ENCODE data around the gene IFNA10.
"Not testable (repeated sequence)": the region's sequence is repeated elsewhere in the genome, so short reads cannot be mapped to it uniquely, and the experiment has no call there.

The IFNA10 gene

GRCh38 chr9:21194867-21195776 is 11.8 kb downstream of the IFNA10 start:
- DNase-seq (ENCODE audit: low read depth, low spot score): not testable (repeated sequence)

- DNase-seq (ENCODE audit: low read depth, low spot score): not testable (repeated sequence)
Observed at GRCh38 chr9:21187487-21187886, 19.5 kb downstream of the IFNA10 start, which contains the start of gene IFNA4. Gene IFNA4 (minus strand): TSS chr9:21187587. CDS start chr9:21187531, 56 bp downstream.

- not testable (repeated sequence) for DNase-seq (ENCODE audit: low read depth, low spot score)
Observed at GRCh38 chr9:21182810-21183736, 23.9 kb downstream of the IFNA10 start.

GRCh38 chr9:21174671-21175070 is 32.3 kb downstream of the IFNA10 start:
- no peak for DNase-seq (ENCODE audit: low read depth, low spot score)

- no peak for DNase-seq (ENCODE audit: low read depth, low spot score)
Observed at GRCh38 chr9:21172156-21172555, 34.8 kb downstream of the IFNA10 start.

GRCh38 chr9:21171351-21171750 is 35.6 kb downstream of the IFNA10 start:
- no peak for DNase-seq (ENCODE audit: low read depth, low spot score)

- not testable (repeated sequence) for DNase-seq (ENCODE audit: low read depth, low spot score)
Observed at GRCh38 chr9:21166560-21166959, 40.4 kb downstream of the IFNA10 start, which contains the start of gene IFNA21. Gene IFNA21 (minus strand): TSS chr9:21166660. CDS start chr9:21166612, 48 bp downstream.

- no peak for DNase-seq (ENCODE audit: low read depth, low spot score)
Observed at GRCh38 chr9:21165516-21165915, 41.4 kb downstream of the IFNA10 start.

GRCh38 chr9:21160178-21160577 is 46.8 kb downstream of the IFNA10 start:
- no peak for DNase-seq (ENCODE audit: low read depth, low spot score)
